LNCaP clone FGC (cell line): ENCODE data around the gene EVI2A.
A peak's percentile ranks its signal among the peaks of the same experiment; 100 is the strongest.

Experiments
- DNase-seq: peaks from one replicate; pipeline ENCODE4 v3.0.0-alpha.2; 2011; ENCODE audit warnings: low read depth
- H3K4me3 ChIP-seq: 2 replicates; pipeline ENCODE4 v1.5.1; 2011; ENCODE audit warnings: mild to moderate bottlenecking, low read depth, low read length, control low read depth
- CTCF ChIP-seq: IDR thresholded peaks from 2 replicates; pipeline ENCODE4 v1.5.1; 2012; ENCODE audit warnings: mild to moderate bottlenecking; ENCODE audit not compliant: control insufficient read depth, insufficient read depth; ENCODE audit errors: extremely low read depth

EVI2A gene

GRCh38 chr17:31279401-31279800 lies 42.0 kb downstream of the EVI2A start:
- no peak for DNase-seq
- TF ChIP-seq CTCF = no peak
- H3K4me3 ChIP-seq = no peak overlapping the region

- DNase-seq = no peak
- no peak overlapping the region for H3K4me3 ChIP-seq
- no peak for TF ChIP-seq CTCF
Observed at GRCh38 chr17:31275116-31275515, 46.3 kb downstream of the EVI2A start.

- no peak for TF ChIP-seq CTCF
- peak; percentile 79 for DNase-seq
- no peak overlapping the region for H3K4me3 ChIP-seq
Observed at GRCh38 chr17:31274252-31274651, 47.2 kb downstream of the EVI2A start.

GRCh38 chr17:31273516-31273915 lies 47.9 kb downstream of the EVI2A start:
- no peak for TF ChIP-seq CTCF
- DNase-seq = no peak
- H3K4me3 ChIP-seq = no peak overlapping the region

- no peak for DNase-seq
- H3K4me3 ChIP-seq = no peak overlapping the region
- TF ChIP-seq CTCF = no peak
Observed at GRCh38 chr17:31272803-31273202, 48.6 kb downstream of the EVI2A start.

GRCh38 chr17:31272236-31272635 lies 49.2 kb downstream of the EVI2A start:
- no peak for TF ChIP-seq CTCF
- DNase-seq = no peak
- no peak overlapping the region for H3K4me3 ChIP-seq

GRCh38 chr17:31269578-31269983 lies 51.8 kb downstream of the EVI2A start:
- TF ChIP-seq CTCF = no peak
- no peak overlapping the region for H3K4me3 ChIP-seq
- no peak for DNase-seq
